HG03558 (cell line): ENCODE results near the gene SLC34A3.

ENCODE experiments used
- ATAC-seq: cut with Tn5 transposase; IDR thresholded peaks from one replicate; pipeline ENCODE4 v1.9.1; 2021; ENCODE audit warnings: moderate number of reproducible peaks; ENCODE audit not compliant: unreplicated experiment; ENCODE audit errors: extremely low read depth

SLC34A3 gene

GRCh38 chr9:137216188-137216965, 14.3 kb upstream of the SLC34A3 start:
- no peak for ATAC-seq

- no peak for ATAC-seq
Observed at GRCh38 chr9:137217276-137218211, 13.2 kb upstream of the SLC34A3 start.

GRCh38 chr9:137218212-137218753, 12.4 kb upstream of the SLC34A3 start:
- no peak for ATAC-seq

GRCh38 chr9:137218754-137219271, 11.9 kb upstream of the SLC34A3 start:
- ATAC-seq = no peak

GRCh38 chr9:137219757-137220316, 10.9 kb upstream of the SLC34A3 start:
- no peak for ATAC-seq

- ATAC-seq = no peak
Observed at GRCh38 chr9:137220317-137221094, 10.2 kb upstream of the SLC34A3 start.

- no peak for ATAC-seq
Observed at GRCh38 chr9:137221095-137221505, 9.6 kb upstream of the SLC34A3 start.

- ATAC-seq = no peak
Observed at GRCh38 chr9:137221506-137222111, 9.1 kb upstream of the SLC34A3 start.

GRCh38 chr9:137222190-137223077, 8.3 kb upstream of the SLC34A3 start, which contains the start of gene RNF208:
Gene RNF208 (minus strand): TSS chr9:137222240. CDS start chr9:137221212, 1,028 bp downstream.
- no peak for ATAC-seq

- ATAC-seq = peak; percentile 57
Observed at GRCh38 chr9:137223078-137223970, 7.4 kb upstream of the SLC34A3 start.

- ATAC-seq = no peak
Observed at GRCh38 chr9:137224830-137225694, 5.6 kb upstream of the SLC34A3 start, which contains the start of gene CYSRT1. Gene CYSRT1 (plus strand): TSS chr9:137225174. CDS start chr9:137225622, 448 bp downstream.

GRCh38 chr9:137225699-137226331, 4.9 kb upstream of the SLC34A3 start:
- ATAC-seq = no peak

GRCh38 chr9:137226338-137227053, 4.2 kb upstream of the SLC34A3 start:
- no peak for ATAC-seq

GRCh38 chr9:137227054-137227852, 3.4 kb upstream of the SLC34A3 start, which contains the start of gene RNF224:
Gene RNF224 (plus strand): TSS chr9:137227502. CDS start chr9:137228336, 834 bp downstream.
- ATAC-seq = no peak
